Muscle of arm (tissue), 12 donors: ENCODE measurements around the gene LRRC58. TPM values are rescaled to one million over a fixed set of nuclear protein-coding genes. Genes with fewer than 3 reads are reported as not detected.
"Not testable (repeated sequence)": the region's sequence is repeated elsewhere in the genome, so short reads cannot be mapped to it uniquely, and the experiment has no call there.

ENCODE experiments used
- DNase-seq: peaks from one replicate; pipeline ENCODE4 v3.0.0-alpha.2; 2013
- polyA plus RNA-seq, 12 donors: library from polyadenylated mRNA; unstranded; fragments of 120-200 nt; gene quantifications; one replicate each; pipeline ENCODE4 v1.2.1, GENCODE V29; 2013; ENCODE audit not compliant: insufficient read length in 12 of 12

Gene LRRC58
- polyA plus RNA-seq, 12 donors: 11.9 to 23.1 (median 16.5) TPM; not detected in 1

DNA sequence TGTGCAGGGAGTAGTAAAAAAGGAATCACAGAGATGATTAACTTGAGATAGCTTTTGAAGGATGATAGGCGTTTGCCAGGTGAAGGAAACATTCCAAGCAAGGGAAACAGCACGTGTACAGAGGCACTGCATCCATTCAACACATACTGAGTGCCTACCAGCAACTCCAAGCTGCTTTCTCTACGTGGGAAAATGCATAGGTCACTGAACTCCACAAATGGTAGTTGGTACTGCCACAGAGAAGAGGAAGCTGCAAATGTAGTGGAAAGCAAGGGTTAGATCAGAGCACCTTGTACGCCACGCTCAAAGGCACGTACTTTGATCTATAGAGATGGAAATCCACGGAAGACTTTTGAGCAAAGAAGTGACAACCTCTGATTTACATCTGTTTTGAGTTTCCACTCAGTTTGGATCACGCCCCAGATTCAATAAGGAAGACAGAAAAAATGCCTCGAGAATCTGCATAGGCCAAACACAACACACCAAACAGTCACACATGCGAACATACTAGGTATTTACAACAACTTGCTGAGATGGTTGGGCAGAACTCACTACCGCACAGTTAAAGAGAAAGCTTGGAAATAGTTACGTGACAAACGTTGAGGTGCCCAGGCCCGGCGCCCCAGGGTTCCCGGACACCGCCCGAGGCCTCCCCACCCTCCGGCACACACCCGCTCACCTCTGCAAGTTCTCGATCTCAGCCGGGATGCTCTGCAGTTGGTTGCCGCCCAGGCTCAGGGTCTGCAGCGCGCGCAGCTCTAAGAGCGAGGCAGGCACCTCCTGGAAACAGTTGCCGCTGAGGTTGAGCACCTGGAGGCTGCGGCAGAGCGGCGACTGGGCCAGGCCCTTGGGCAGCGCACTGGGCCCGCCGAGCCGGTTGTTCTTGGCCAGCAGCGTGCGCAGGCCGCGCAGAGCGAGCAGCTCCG is 826 bp downstream of the LRRC58 start:
- peak; percentile 33 for DNase-seq

DNA sequence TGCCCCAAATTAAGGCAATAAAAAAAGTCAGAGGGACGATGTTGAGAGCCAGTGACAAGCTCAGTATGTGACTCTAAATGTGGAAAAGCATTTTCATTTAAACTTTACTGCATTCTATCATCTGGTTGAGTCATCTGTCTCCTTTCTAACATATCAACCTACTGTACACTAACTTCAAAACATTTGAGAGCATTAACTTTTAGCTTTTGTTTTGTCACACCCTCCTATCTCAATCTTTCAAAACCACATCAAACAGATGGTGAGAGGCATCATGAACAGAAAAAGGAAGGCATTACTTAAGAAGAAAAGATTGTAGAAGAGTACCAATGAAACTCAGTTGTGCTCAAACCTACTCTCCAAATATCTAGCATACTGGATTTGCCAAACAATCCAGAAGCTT is 4.8 kb downstream of the LRRC58 start:
- DNase-seq: no peak

DNA sequence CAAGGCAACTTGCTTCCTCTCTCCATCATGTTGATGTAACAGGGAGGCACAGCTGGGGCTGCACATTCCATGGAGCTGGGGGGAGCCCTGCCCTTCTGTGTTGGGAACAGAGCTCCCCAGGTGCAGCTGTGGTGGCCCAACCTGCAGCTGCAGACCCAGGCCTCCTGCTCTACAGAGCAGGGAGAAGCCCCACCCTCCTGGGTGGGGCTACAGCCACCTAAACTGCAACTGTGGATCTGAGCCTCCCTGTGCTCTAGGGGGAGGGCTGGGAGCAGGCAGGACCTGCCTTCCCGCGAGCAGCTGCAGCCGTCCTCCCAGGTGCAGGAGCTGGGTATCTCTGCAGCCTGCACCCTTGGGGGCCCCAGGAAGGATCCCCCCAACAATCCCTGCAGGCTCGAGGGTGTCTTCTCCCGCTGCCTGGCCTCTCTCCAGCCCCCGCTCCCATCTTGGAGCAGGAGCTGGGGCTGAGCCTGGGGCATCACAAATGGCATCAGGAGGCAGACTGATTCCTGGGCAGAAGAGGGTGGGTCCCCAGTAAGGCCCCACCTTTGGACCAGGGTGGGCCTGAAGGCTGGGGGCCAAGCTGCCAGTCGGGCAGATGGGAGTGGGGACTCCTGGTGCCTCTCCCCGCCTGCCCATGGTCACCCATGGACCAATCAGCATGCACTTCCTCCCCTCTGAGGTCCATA is 7.4 kb downstream of the LRRC58 start:
- no peak for DNase-seq

DNA sequence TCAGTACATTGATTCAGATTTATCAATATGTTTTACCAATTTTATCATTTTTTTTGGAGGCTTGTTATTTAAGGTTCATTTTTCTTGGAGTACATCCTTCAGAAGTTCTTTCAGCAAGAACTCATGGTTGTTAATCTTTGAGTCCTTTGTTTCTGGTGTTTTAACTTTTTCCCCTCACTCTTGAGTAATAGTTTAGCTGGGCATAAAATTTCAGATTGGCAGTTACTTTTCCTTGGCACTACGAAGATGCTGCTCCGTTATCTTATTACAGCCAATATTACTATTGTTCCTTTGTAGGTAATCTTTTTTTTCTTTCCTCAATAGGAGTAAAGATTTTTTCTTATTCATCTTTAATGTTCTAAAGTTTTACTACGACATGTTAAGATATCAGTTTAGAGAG is 9.8 kb downstream of the LRRC58 start:
- no peak for DNase-seq

DNA sequence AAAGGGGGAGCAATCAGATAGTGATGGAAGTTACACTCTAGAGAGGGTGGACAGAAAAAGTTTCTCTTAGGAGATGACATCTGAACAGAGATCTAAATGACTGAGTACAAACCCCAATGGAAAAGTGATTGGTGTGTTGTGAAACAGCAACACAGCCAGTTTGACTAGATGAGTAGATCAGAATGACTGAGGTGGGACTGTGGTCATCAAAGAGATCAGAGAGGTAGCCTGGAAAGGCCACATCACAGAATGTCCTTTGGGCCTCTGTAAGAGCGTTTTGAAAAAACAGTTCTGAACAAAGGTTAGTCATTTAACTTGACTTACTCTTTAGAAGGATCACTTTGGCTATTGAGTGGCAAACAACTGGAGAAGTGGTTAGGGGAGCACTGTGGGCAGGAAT is 10.6 kb downstream of the LRRC58 start:
- no peak for DNase-seq

DNA sequence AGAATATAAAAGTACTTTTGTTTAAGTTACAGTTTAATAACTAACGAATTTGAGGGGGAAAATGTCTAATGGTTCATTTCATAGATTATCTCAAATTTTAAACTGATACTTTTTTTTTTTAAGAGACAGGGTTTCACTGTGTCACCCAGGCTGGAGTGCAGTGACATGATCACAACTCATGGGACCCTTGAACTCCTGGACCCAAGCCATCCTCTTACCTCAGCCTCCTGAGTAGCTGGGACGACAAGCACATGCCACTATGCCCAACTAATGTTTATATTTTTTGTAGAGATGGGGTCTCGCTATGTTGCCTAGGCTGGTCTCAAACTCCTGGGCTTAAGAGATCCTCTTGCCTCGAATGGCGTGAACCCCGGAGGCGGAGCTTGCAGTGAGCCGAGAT is 16.5 kb downstream of the LRRC58 start:
- DNase-seq: no peak

DNA sequence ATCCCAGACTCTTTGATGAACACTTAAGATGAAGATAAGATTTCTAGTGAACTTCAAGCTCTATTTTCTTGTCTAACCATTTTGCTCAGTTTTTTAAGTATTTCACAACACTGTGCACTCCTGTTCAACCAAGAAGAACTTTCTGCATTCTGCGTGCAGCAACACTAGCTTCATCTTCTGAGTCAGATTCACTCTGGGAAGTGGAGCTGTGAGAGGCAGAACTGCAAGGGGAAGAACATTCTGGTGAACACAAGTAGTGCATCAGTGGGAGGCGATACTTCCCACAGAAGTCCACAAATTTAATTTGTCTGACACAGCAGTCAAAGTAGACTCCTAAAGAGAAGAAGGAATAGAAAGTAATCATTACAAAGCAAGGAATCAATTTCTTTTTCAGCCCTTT is 18.1 kb downstream of the LRRC58 start:
- DNase-seq: no peak

DNA sequence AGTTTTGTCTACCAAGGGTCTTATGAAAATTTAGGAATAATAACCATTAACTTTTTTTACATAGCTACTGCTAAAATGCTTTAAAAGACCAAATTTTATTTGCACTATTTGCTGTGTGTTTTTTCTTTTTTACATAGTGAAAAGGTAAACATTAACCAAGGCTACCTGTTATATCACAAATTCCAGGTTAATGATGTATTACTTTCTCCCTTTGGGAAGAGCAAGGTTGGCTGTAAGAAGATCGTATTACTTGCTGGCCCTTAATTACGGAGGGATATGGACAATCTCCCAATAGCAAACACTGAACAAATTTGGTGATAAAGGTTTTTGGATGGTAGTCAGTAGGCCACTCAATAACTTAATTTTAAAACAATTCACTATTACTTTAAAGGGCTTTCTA is 22.4 kb downstream of the LRRC58 start:
- DNase-seq: no peak

DNA sequence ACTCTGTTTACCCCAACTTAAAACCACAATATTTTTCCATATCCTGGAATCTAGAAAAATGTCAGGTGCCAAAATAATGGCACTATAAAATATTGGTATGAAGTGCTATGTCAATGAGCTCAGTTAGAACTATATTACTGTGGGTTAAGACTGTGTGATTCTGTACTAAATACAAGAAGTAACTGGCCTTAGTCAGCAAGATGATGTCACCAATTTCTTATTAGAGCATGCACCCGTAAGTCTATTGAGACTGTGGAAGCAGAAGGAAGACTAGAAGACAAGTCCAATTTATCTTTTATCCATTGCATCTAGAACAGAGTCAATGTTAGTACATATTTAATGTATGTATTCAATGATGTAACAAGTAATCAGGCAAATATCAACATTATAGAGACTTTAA is 25.0 kb downstream of the LRRC58 start:
- no peak for DNase-seq

DNA sequence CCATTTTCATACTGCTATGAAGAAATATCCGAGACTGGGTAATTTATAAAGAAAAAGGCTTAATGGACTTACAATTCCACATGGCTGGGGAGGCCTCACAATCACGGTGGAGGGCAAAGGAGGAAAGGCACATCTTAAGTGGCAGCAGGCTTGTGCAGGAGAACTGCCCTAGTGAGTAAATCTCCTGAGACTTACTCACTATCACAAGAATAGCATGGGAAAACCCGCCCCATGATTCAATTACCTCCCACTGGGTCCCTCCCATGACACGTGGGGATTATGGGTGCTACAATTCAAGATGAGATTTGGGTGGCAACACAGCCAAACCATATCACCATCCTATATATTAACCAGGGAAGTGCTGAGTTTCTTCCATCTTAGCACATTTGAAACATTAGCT is 25.4 kb downstream of the LRRC58 start:
- not testable (repeated sequence) for DNase-seq

DNA sequence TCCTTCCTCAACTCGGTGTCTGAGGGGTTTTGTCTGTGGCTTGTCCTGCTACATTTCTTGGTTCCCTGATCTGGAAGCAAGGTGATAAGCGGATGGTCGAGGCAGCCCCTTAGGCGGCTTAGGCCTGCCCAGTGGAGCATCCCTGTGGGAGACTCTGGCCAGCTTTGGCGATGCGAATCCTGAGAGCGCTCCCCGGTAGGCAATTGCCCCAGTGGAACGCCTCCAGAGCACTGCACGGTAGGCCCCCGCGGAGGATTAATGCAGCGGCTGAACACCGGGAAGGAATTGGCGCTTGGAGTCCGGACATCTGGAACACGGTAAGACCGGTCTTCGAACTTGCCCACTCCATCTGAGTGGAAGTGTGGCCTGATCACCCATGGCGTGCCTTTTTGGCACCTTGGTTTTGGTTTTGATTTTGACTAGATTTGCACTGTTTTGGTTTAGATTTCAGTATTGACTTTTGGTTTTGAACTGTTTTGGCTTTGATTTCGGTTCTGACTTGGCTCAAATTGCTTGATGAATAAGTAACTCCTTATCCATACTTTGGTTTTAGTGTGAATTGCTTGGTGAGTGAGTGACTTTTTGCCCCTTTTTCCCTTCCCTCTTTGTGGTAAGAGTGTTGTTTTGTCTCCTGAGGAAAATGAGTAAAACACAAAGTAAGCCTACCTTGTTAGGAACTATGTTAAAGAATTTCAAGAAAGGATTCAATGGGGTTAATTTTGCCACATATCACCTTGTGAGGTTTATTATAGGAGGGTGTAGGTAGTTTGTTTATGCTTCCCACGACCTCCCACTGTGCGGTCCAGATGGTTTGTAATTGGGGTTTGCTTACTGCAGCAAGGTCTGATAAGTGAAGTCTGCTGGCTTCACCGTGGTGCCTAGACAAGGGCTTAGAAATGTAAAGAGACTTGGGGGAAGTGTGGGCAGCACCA is 37.0 kb downstream of the LRRC58 start:
- DNase-seq: no peak

DNA sequence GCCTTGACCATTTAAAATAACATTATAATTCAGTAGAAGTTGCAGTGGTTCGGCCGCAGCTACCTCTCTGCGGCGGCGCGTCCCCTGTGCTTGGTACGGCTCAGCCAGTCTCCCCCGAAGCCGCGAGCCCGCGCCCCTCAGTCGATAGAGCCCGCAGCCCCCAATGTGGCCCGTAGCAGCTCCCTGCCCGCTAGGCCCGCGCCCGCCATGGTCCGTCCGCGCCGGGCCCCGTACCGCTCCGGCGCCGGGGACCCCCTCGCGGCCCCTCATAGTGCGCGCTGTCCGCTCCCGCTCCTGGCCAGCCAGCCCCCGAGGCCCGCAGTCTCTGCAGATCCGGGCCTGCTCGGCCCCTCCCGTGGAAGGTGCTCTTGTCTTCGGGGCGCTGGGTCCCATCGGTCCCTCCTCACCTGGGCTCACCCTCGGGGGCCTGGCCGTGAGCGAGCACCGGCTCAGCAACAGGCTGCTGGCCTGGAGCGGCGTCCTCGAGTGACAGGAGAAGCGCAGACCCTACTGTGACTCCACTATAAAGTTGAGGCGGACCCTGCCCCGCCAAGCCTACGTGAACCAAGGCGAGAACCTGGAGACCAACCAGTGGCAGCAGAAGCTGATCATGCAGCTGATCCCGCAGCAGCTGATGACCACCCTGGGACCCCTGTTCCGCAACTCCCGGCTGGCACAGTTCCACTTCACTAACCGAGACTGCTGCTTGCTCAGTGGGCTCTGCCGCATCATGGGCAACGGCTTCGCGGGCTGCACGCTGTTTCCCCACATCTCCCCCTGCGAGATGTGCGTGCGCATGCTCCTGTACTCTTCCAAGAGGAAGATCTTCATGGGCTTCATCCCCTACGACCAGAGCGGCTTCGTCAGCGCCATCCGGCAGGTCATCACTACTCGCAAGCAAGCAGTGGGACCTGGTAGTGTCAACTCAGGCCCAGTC is 42.4 kb downstream of the LRRC58 start:
- no peak for DNase-seq

DNA sequence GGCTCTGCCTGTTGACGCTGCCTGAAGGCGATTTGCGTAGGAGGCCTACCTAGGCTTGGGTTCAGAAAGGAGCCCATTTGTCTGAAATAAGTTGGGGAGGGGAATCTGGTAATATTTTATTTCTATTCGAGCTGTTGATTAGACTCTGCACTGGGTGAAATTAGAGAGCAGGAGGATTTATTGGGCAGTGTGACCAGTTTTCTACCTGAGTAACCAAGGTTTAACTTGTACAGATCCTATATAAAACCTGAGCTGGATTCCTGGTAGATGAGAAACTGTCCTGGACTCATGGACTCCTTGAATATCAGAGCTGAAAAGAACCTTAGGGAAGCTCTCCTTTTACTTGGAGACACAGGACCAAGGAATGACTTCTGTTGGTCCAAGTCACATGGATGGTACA is 44.5 kb downstream of the LRRC58 start:
- no peak for DNase-seq

DNA sequence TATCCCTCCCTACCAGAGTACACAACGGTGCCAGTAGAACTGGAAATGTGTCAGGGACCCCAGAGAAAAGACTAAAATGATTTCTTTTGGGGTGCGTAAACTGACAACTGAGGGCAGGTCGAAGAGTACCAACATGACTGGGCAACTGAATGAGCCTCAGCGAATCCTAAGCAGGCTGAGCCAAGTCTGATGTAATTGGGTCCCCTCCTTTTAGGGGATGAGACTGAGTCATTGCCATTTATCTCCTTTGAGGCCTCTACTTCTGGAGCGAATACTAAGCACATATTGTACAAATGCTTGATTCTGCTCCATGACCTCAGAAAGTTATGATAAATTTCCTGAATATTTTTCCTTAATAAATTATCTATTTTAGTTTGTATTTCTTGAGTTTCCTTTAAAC is 46.8 kb downstream of the LRRC58 start:
- DNase-seq: peak; percentile 22

DNA sequence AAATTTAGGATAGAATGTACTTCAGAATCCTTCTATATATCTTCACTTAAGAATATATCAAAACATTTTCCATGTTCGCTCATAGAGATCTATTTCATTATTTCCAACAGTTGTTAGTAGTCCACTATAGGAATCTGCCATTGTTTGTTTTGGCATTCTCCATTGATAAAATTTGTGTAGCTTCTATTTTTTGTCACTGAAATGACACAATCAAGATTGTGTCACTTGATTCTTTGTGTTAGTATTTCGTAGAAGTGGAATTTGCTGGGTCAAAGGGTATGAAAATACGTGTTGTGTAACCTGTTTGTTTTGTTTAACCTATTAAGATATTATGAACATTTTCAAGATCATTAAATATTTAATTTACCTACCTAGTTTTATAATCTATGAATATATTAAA is 48.2 kb downstream of the LRRC58 start:
- no peak for DNase-seq

DNA sequence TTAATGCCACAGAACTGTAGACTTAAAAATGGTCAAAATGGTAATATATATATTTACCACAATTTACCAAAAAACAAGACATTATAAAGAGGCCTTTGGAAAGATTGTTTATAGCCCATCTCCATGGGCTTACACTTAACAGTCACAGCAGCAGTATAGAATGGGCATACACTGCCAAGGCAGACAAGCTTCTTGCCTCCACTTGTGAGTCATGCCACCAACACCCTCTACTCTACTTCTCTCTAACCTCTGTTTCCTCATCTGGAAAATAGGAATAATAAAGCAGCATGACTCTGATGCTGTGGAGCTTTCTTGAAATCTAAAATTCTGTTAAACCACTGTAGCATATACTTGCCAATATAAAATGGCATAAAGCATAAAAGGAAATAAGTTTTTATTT is 49.8 kb downstream of the LRRC58 start:
- DNase-seq: no peak

DNA sequence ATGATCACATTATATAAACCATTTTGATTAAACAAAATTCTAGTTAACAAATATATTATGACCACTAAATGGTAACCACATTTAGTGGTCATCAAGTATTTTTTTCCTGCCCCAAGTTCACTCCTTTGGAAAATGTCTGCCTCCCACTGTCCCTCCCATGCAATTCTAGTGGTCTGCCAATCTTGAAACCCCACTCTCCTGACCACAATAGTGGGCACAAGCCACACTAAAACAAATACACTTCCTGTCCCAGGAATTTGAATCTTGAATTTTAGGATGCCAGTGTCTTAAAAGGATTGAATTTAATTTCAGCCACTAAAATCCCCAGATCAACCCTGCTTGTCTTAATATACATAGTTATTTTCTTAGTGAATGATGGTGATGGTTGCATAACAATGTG is 50.2 kb downstream of the LRRC58 start:
- no peak for DNase-seq

DNA sequence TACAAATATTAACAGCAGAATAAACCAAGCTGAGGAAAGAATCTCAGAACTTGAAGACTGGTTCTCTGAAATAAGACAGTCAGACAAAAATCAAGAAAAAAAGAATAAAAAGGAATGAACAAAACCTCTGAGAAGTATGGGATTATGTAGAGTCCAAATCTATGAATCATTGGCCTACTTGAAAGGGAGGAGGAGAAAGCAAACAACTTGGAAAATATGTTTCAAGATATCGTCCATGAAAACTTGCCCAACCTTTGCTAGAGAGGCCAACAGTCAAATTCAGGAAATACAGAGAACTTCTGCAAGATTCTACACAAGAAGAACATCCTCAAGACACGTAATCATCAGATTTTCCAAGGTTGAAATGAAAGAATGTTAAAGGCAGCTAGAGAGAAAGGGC is 57.6 kb downstream of the LRRC58 start:
- not testable (repeated sequence) for DNase-seq

DNA sequence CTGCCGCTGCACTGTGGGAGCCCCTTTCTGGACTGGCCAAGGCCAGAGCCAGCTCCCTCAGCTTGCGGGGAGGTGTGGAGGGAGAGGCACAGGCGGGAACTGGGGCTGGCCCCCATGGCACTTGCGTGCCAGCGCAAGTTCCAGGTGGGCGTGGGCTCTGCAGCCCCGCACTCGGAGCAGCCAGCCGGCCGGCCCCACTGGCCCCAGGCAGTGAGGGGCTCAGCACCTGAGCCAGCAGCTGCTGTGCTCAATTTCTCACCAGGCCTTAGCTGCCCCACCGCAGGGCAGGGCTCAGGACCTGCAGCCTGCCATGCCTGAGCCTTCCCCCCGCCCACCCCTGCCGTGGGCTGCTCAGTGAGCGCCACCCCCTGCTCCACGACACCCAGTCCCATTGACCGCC is 59.5 kb downstream of the LRRC58 start:
- no peak for DNase-seq

DNA sequence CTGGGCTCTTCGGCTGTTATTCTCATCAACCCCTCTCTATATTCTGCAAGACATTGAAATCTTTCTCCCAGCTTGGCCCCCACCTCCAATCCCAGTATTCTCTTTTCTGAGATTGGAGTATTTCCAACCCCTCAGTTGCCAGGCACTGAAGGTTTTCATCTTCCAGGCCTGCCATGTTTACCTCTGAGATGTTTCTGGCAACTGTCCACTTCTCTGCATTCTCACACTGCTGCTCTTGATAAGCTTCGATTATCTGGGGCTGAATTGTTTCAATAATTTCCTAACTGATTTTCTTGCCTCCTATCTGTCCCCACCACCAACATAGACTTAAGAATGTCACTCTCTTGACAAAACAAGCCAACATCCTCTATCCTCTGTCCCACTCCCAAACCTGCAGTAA is 62.7 kb downstream of the LRRC58 start:
- DNase-seq: no peak

DNA sequence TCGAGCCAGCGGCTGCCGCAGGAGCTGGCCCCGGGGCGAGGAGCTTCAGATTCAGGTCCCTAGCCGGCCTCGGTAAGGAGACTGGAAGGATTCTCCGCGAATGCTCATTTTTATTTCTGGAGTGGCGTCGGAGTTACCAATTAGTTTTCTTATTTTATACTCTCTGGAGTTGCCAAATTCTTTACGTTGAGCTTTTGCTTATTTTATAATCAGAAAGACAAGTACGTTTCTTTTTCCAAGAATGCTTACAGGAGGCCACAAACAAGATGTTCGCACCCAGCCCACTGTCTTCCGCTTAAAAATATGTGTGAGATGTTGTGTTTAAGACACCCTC is 63.7 kb downstream of the LRRC58 start:
- DNase-seq: no peak
